ENCODE measurements around the gene OLIG1.

DNA sequence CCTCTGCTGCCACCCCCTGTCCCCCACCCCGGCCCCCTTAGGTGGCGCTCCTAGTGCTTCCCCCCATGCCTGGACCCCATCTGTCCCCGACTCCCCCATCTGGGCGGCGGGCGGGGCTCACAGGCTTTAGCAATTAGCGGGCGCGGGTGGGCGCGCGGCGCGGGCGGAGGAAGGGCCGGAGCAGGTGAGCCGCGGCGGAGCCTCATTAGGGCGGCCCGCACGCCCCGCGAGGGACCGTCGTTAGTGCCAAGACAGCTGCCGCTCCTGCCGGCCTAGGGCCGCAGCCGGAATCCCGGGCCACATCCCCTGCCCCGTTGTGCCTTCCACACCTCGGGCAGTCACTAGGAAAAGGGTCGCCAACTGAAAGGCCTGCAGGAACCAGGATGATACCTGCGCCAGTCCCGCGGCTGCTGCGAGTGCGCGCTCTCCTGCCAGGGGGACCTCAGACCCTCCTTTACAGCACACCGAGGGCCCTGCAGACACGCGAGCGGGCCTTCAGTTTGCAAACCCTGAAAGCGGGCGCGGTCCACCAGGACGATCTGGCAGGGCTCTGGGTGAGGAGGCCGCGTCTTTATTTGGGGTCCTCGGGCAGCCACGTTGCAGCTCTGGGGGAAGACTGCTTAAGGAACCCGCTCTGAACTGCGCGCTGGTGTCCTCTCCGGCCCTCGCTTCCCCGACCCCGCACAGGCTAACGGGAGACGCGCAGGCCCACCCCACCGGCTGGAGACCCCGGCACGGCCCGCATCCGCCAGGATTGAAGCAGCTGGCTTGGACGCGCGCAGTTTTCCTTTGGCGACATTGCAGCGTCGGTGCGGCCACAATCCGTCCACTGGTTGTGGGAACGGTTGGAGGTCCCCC, 36.6 kb upstream of the OLIG1 start:
- no peak for TF ChIP-seq CTCF (IDR thresholded peaks at IDR 0.05)
- TF ChIP-seq EZH2 (IDR thresholded peaks at IDR 0.05), result peak; percentile 99
- TF ChIP-seq EZH2phosphoT487 (IDR thresholded peaks at IDR 0.05), result peak; percentile 93
